Naive B cell (primary cell): ENCODE data around the gene EPS15. TPM values are rescaled to one million over a fixed set of nuclear protein-coding genes. Genes with fewer than 3 reads are reported as not detected.
A peak's percentile ranks its signal among the peaks of the same experiment; 100 is the strongest.

ENCODE experiments used
- ATAC-seq, 2 donors: fragments of 150-1000 bp; cut with Tn5 transposase; 2 replicates each; pipeline ENCODE4 v1.10.0; 2021; ENCODE audit warnings: low read depth in 2 of 2, mild to moderate bottlenecking in 2 of 2, moderate library complexity in 2 of 2
- DNase-seq: peaks from one replicate; pipeline ENCODE4 v3.0.0; 2022
- H3K27ac Mint-ChIP-seq, 6 donors: one replicate each; pipeline ENCODE4 v1.8.0; 2020 to 2022; ENCODE audit warnings: mild to moderate bottlenecking in 6 of 6, mixed read lengths in 6 of 6, moderate library complexity in 5 of 6, inconsistent platforms in 2 of 6
- H3K27me3 Mint-ChIP-seq, 3 donors: one replicate each; pipeline ENCODE4 v1.8.0; 2021 to 2022; ENCODE audit warnings: mixed read lengths in 3 of 3, mild to moderate bottlenecking in 1 of 3
- H3K36me3 Mint-ChIP-seq, 2 donors: one replicate each; pipeline ENCODE4 v1.8.0; 2020 to 2022; ENCODE audit warnings: mixed read lengths in 2 of 2, inconsistent platforms in 1 of 2, mild to moderate bottlenecking in 1 of 2
- H3K4me1 Mint-ChIP-seq, 3 donors: one replicate each; pipeline ENCODE4 v1.8.0; 2020 to 2022; ENCODE audit warnings: mixed read lengths in 3 of 3, inconsistent platforms in 1 of 3, mild to moderate bottlenecking in 1 of 3, moderate library complexity in 1 of 3
- H3K4me3 Mint-ChIP-seq, 8 donors: one replicate each; pipeline ENCODE4 v1.8.0; 2020 to 2022; ENCODE audit warnings: mild to moderate bottlenecking in 8 of 8, mixed read lengths in 8 of 8, moderate library complexity in 8 of 8, inconsistent platforms in 2 of 8
- H3K9me3 Mint-ChIP-seq, 7 donors: one replicate each; pipeline ENCODE4 v1.8.0; 2020 to 2022; ENCODE audit warnings: mixed read lengths in 7 of 7, mild to moderate bottlenecking in 5 of 7, inconsistent platforms in 2 of 7, moderate library complexity in 1 of 7
- polyA plus RNA-seq, 6 donors: library from polyadenylated mRNA; unstranded; fragments of 300-500 nt; fragmentation: Illumina TruSeq; gene quantifications; one replicate each; pipeline ENCODE4 v1.2.3, GENCODE V29; 2021; ENCODE audit warnings: low read depth in 6 of 6

EPS15 gene
- polyA plus RNA-seq, 6 donors from 2014 or later, result 40.6 to 76.5 (median 67.9) TPM

DNA sequence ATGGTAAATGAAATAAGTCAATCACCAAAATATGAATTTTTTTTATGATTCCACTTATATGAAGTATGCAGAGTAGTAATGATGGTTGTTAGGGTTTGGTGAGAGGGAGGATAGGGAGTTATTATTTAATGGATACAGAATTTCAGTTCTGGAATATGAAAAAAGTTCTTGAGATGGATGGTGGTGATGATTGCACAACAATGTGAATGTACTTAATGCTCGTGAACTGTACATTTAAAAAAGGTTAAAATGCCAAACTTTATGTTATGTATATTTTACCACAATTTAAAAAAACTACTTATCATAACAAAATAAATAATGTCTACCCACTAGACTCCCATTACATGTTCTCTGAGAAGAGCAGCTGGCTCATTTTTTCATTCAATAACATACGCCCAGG lies 133.3 kb downstream of the EPS15 start:
- Mint-ChIP-seq H3K36me3 (peaks cover 36 to 41% of the 10 kb centered on the region in 2 donors), H3K9me3 (peaks cover 0 to 11% (median 4%) of the 10 kb centered on the region in 7 donors), H3K27me3 (no peaks in the 10 kb centered on the region), H3K4me1 (peaks cover 0 to 4% (median 3%) of the 10 kb centered on the region in 3 donors), H3K4me3 (no peak overlapping the region), H3K27ac (peak overlapping the region in 1 of 6 donors; percentile 45)
- ATAC-seq, result no peak
- no peak for DNase-seq

- Mint-ChIP-seq H3K36me3 (peaks cover 43 to 44% of the 10 kb centered on the region in 2 donors), H3K4me1 (peaks cover 0 to 8% (median 4%) of the 10 kb centered on the region in 3 donors), H3K4me3 (no peak overlapping the region), H3K27me3 (no peaks in the 10 kb centered on the region), H3K9me3 (peaks cover 0 to 10% (median 3%) of the 10 kb centered on the region in 7 donors), H3K27ac (peak overlapping the region in 1 of 6 donors; percentile 57)
- ATAC-seq (no peak), DNase-seq (no peak)
Measured at GRCh38 chr1:51381964-51382363, 137.1 kb downstream of the EPS15 start.

DNA sequence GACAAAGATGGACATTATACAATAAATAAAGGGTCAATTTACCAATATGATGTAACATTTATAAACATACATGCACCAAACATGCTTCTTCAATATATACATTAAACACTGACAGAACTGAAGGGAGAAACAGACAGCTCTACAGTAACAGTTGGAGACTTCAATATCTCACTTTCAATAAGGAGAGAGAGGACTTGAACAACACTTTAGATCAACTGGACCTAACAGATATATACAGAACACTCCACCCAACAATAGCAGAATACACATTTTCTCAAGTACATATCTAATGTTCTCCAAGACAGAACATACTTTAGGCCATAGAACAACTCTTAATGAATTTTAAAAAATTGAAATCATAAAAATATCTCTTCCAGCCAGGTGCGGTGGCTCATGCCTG lies 138.1 kb downstream of the EPS15 start:
- Mint-ChIP-seq H3K4me1 (peaks cover 0 to 8% (median 4%) of the 10 kb centered on the region in 3 donors), H3K27me3 (no peaks in the 10 kb centered on the region), H3K27ac (no peak overlapping the region), H3K9me3 (peaks cover 0 to 4% (median 2%) of the 10 kb centered on the region in 7 donors), H3K4me3 (no peak overlapping the region), H3K36me3 (peaks cover 36 to 41% of the 10 kb centered on the region in 2 donors)
- DNase-seq (no peak), ATAC-seq (no peak)

DNA sequence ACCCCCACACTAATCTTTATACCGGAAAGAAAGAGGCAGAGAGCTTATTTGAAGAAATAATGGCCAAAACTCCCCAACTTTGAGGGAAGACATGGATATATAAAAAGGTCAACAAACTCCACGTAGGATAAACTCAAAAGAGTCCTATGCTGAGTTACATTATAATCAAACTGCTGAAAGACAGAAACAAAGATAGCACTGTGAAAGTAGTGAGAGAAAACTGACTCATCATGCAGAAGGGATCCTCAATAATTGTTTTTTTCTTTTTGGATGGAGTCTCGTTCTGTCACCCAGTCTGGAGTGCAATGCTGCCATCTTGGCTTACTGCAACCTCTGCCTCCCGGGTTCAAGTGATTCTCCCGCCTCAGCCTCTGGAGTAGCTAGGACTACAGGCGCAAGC lies 140.2 kb downstream of the EPS15 start:
- no peak overlapping the region for H3K27ac Mint-ChIP-seq
- H3K36me3 Mint-ChIP-seq, result peaks cover 22 to 25% of the 10 kb centered on the region in 2 donors
- H3K9me3 Mint-ChIP-seq, result peaks cover 0 to 3% (median 0%) of the 10 kb centered on the region in 7 donors
- no peaks in the 10 kb centered on the region for H3K27me3 Mint-ChIP-seq
- H3K4me3 Mint-ChIP-seq, result no peak overlapping the region
- H3K4me1 Mint-ChIP-seq, result peaks cover 0 to 8% (median 4%) of the 10 kb centered on the region in 3 donors
- DNase-seq (no peak), ATAC-seq (no peak)

DNA sequence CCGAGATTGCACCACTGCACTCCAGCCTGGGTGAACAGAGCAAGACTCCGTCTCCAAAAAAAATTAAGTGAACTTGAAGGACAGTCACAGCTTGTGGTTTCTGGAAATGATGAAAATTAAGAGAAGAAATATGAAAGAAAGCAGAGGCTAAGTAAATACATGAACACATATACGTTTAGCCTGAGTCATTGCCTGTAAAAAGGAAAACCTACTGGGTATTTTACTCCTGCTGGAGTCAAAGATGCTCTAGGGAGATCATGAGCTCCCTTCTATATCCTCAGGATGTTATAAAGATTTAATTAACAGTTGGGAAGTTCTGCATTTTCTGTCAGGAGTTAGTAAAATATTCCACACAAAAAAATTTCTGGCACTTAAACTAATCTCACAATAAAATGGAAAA lies 145.2 kb downstream of the EPS15 start:
- Mint-ChIP-seq H3K4me1 (no peaks in the 10 kb centered on the region), H3K4me3 (peak overlapping the region in 1 of 8 donors; percentile 25), H3K36me3 (peaks cover 16 to 17% of the 10 kb centered on the region in 2 donors), H3K27ac (no peak overlapping the region), H3K9me3 (no peaks in the 10 kb centered on the region), H3K27me3 (no peaks in the 10 kb centered on the region)
- no peak for ATAC-seq
- DNase-seq, result no peak

- ATAC-seq, result no peak
- H3K4me3 Mint-ChIP-seq, result peak overlapping the region in 1 of 8 donors; percentile 11
Measured at GRCh38 chr1:51372561-51372960, 146.5 kb downstream of the EPS15 start.

GRCh38 chr1:51369171-51369570 lies 149.9 kb downstream of the EPS15 start:
- ATAC-seq, result no peak
- peak overlapping the region in 1 of 8 donors; percentile 44 for H3K4me3 Mint-ChIP-seq
- H3K4me1 Mint-ChIP-seq, result peaks cover 0 to 4% (median 0%) of the 10 kb centered on the region in 3 donors
- H3K36me3 Mint-ChIP-seq, result peaks cover 8 to 17% of the 10 kb centered on the region in 2 donors
- no peaks in the 10 kb centered on the region for H3K9me3 Mint-ChIP-seq
- no peak for DNase-seq
- no peaks in the 10 kb centered on the region for H3K27me3 Mint-ChIP-seq
- no peak overlapping the region for H3K27ac Mint-ChIP-seq

More at GRCh38 chr1:51372561-51372960, 146.5 kb downstream of the EPS15 start:
- Mint-ChIP-seq H3K9me3 (no peaks in the 10 kb centered on the region), H3K36me3 (peaks cover 16% of the 10 kb centered on the region in 2 donors), H3K4me1 (peaks cover 0 to 2% (median 0%) of the 10 kb centered on the region in 3 donors), H3K27ac (peak overlapping the region in 1 of 6 donors; percentile 27), H3K27me3 (no peaks in the 10 kb centered on the region)
- DNase-seq, result no peak

DNA sequence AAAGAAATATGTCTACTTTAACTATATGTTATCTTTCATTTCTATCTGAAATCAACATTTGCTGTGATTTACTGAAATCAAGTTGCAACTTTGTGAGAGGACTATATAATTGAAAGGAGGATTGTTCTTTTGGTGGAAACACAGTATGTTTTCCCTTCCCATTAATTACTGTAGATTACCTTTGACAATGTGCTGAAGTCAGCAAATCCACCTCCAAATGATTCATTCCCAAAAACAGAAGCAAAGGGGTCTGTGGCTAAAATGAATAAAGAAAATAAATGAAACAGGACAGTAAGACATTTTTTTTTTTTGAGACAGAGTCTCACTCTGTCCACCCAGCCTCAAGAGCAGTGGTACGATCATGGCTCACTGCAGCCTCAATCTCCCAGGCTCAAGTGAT lies 153.3 kb downstream of the EPS15 start:
- ATAC-seq, result no peak
- Mint-ChIP-seq H3K27ac (peak overlapping the region in 1 of 6 donors; percentile 36), H3K9me3 (no peaks in the 10 kb centered on the region), H3K4me1 (peaks cover 0 to 4% (median 0%) of the 10 kb centered on the region in 3 donors), H3K36me3 (peaks cover 2 to 23% of the 10 kb centered on the region in 2 donors), H3K4me3 (no peak overlapping the region), H3K27me3 (no peaks in the 10 kb centered on the region)
- no peak for DNase-seq

- Mint-ChIP-seq H3K4me3 (no peak overlapping the region), H3K27me3 (no peaks in the 10 kb centered on the region), H3K27ac (peak overlapping the region in 1 of 6 donors; percentile 47), H3K9me3 (no peaks in the 10 kb centered on the region), H3K4me1 (no peaks in the 10 kb centered on the region), H3K36me3 (peaks cover 13 to 33% of the 10 kb centered on the region in 2 donors)
- ATAC-seq (no peak), DNase-seq (no peak)
Measured at GRCh38 chr1:51359879-51360278, 159.2 kb downstream of the EPS15 start.

DNA sequence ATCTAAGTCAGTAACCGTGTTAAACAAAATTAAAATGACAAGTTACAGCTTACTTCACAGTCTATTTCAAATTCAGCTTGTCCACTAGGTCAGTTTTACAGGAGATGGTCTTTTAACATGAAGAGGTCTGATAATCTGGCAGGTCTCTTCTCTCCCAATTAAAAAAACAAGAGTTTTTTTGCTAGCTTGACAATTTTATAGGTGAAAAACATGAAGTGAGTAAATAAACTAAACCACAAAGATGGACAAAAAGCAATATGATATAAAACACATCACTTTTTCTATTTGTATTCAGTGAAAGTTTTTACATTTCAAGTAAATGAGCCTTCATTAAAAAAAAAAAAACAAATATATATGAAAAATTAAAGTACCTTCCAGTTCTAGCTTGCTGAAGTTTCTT lies 163.7 kb downstream of the EPS15 start:
- DNase-seq (no peak), ATAC-seq (no peak)
- Mint-ChIP-seq H3K4me1 (no peaks in the 10 kb centered on the region), H3K4me3 (no peak overlapping the region), H3K9me3 (no peaks in the 10 kb centered on the region), H3K27me3 (no peaks in the 10 kb centered on the region), H3K36me3 (peaks cover 7 to 20% of the 10 kb centered on the region in 2 donors), H3K27ac (no peak overlapping the region)

DNA sequence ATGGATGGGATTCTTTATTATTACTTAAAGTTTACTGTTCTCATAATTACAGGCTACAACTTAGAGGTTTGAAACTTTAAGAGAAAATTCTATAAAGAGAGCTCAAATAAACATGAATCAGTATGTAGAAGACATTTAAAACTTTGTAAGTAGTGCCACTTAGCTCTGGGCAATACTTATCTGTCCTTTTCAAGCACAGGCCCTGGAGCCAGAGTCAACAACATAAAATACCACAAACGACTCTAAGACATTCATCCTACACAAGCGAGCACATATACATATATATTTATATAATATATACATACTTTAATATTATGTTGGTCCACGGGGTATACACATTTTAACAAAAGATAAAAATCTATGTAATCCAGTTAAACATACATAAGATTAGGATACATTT lies 164.7 kb downstream of the EPS15 start:
- H3K27ac Mint-ChIP-seq, result no peak overlapping the region
- no peak for ATAC-seq
- H3K36me3 Mint-ChIP-seq, result peaks cover 0 to 15% of the 10 kb centered on the region in 2 donors

GRCh38 chr1:51351907-51352306 lies 167.2 kb downstream of the EPS15 start:
- ATAC-seq (no peak), DNase-seq (no peak)
- Mint-ChIP-seq H3K9me3 (no peaks in the 10 kb centered on the region), H3K4me3 (no peak overlapping the region), H3K36me3 (peaks cover 0 to 15% of the 10 kb centered on the region in 2 donors), H3K4me1 (no peaks in the 10 kb centered on the region), H3K27ac (peak overlapping the region in 2 of 6 donors; percentile 6 to 39), H3K27me3 (no peaks in the 10 kb centered on the region)

More for the DNA sequence above, 164.7 kb downstream of the EPS15 start:
- Mint-ChIP-seq H3K27me3 (no peaks in the 10 kb centered on the region), H3K4me1 (no peaks in the 10 kb centered on the region), H3K4me3 (no peak overlapping the region), H3K9me3 (no peaks in the 10 kb centered on the region)
- DNase-seq, result no peak

GRCh38 chr1:51349862-51350261 lies 169.2 kb downstream of the EPS15 start:
- Mint-ChIP-seq H3K27ac (no peak overlapping the region), H3K4me1 (no peaks in the 10 kb centered on the region), H3K4me3 (no peak overlapping the region), H3K36me3 (peaks cover 0 to 1% of the 10 kb centered on the region in 2 donors), H3K9me3 (no peaks in the 10 kb centered on the region), H3K27me3 (peaks cover 0 to 14% (median 12%) of the 10 kb centered on the region in 3 donors)
- ATAC-seq (no peak), DNase-seq (no peak)

DNA sequence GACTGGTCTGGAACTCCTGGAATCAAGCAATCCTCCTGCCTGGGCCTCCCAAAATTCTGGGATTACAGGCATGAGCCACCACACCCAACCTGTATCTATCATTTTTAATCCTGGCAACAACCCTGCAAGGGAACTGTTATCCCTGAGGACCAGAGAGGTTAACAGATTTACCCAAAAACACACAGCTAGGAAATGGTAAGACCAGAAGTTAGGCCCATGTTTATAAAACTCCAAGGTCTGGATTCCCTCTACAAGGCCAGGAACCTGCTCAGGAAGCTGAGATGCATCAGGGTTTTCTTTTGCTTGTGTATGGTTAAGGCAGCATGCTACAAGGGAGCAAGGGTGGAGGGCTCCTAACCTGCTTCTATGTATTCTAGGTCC lies 170.9 kb downstream of the EPS15 start:
- no peak overlapping the region for H3K4me3 Mint-ChIP-seq
- no peaks in the 10 kb centered on the region for H3K9me3 Mint-ChIP-seq
- DNase-seq (no peak), ATAC-seq (no peak)
- no peak overlapping the region for H3K27ac Mint-ChIP-seq
- peaks cover 10 to 27% (median 25%) of the 10 kb centered on the region in 3 donors for H3K27me3 Mint-ChIP-seq
- H3K4me1 Mint-ChIP-seq, result peaks cover 0 to 7% (median 6%) of the 10 kb centered on the region in 3 donors
- H3K36me3 Mint-ChIP-seq, result no peaks in the 10 kb centered on the region
